Measurements from ENCODE around the gene MCEE. TPM values are rescaled to one million over a fixed set of nuclear protein-coding genes. Genes with fewer than 3 reads are reported as not detected.

Gene MCEE
- total RNA-seq, 1 experiment from 2014 or later: 9.5 TPM

DNA sequence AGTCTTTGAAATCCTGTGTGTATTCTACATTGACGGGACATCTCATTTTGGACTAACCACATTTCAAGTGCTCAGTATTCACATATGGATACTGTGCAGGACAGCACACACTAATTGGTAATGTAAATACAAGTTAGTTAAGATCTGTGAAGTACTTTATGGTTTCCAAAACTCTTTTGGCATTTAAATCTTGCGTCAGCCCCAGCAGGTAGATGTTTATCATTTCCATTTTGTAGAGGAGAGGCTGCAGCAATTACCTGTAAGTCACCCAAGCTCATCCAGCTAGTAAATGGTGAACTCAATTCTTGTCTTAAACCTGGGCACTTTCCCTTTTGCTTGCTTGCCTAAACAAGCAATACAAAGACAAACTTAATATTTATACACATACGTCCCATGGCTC lies 63.2 kb downstream of the MCEE start:
- in situ Hi-C loops (cut with HindIII; ENCODE audit: low pct_unique_long_range_greater_than_20kb, low sequenced_read_pairs): no loop called here
- DNase-seq (ENCODE audit: low read depth): no peak

DNA sequence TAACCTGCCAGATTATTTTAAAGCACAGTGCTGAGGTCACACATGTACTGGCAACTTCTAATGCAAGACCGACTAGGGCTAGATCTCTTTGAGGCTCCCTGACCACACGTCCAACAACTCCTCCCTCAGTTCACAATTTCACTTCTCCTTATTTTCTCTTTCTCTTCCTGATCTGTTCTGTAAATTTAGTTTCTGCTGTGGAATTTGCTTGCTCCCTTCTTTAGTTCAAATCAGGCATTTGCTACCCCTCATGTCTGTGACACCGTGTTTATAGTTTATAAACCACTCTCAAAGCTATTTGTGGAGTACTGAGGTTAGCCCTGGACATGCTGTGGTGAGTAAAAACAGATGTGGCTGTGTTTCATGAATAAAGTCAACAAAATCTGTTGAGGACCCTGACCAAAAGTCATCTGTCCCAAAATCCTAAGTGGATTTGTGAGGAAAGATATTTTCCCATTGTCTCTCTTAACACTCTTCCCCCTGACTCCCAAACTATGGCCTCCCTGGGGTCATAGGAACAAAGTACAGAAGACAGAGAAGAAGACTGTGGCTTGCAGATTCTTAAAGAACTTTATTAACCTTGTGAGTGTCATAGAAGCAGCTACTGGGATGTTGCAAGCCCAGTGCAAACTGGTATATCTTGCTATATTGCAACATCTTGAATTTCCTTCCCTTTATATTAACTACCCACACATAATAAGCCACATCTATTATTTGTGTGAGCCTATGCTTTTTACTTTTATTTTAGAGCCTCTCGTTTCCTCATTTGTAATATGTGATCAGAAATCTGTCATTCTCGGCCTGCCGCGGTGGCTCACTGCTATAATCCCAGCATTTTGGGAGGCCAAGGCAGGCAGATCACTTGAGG lies 65.0 kb downstream of the MCEE start:
- no peak for DNase-seq (ENCODE audit: low read depth)
- in situ Hi-C loops (cut with HindIII; ENCODE audit: low pct_unique_long_range_greater_than_20kb, low sequenced_read_pairs): no loop called here

DNA sequence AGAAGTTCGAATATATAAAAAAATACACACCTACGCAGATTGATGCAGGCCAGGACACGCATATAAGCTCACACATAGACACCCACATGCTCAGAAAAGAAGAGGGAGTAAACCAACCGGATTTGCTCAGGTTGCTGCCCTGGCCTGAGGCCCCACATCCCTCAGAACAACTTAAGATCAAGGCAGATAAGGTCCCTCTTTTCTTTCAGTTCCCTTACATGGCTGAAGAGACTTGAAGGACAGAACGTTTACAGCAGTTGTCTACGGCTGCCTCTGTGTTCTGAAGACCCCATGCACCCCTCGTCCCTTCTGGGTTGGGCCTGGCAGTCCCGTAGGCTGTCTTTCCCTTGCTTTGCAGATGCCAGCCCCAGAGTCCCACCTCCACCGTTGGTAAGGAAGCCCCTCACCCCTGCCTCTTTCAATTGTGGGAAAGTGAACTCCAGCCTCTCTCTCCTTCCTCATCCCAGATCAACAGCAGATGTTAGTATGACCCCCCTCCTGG lies 65.9 kb downstream of the MCEE start:
- in situ Hi-C loops (cut with HindIII; ENCODE audit: low pct_unique_long_range_greater_than_20kb, low sequenced_read_pairs): no loop called here
- no peak for DNase-seq (ENCODE audit: low read depth)

DNA sequence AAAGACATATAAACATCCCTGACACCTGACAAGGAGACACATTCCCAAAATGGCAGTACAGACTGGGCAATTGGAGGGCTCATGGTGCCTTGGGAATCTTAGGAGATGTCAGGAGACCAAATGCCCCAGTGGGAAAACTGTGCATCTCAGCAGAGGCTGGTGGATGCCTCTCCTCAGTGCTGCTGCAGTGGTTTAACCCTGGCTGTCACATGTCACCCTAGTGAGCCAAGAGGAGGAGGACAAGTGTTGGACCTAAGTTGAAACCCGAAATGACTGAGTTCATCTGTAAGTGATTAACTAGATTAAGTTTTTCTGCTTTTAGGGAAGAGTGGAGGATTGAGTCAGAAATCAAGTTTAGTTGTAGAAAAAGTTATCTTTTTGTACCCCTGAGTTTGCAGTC lies 66.8 kb downstream of the MCEE start:
- no peak for DNase-seq (ENCODE audit: low read depth)
- in situ Hi-C loops (cut with HindIII; ENCODE audit: low pct_unique_long_range_greater_than_20kb, low sequenced_read_pairs): no loop called here

DNA sequence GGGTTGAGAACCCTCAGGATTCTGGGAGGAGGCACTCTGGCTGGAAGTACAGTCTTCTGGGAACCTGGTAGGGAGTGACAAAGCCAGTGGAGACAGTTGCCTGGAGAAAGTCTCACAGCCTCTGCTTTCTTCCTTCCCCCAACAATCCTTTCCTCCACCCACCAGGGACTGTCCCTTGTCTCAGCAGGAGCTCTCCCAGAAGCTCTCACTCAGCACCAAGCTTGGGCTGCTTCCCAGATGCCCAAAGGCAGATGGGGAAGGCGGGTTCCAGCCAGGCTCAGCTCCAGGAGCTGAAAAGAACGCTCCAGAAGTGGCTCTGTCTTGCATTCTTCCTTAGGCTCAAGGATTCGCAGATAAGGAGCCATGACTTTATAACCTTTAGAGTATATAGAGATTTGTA lies 69.2 kb downstream of the MCEE start:
- in situ Hi-C loops (cut with HindIII; ENCODE audit: low pct_unique_long_range_greater_than_20kb, low sequenced_read_pairs): no loop called here
- DNase-seq (ENCODE audit: low read depth): no peak

DNA sequence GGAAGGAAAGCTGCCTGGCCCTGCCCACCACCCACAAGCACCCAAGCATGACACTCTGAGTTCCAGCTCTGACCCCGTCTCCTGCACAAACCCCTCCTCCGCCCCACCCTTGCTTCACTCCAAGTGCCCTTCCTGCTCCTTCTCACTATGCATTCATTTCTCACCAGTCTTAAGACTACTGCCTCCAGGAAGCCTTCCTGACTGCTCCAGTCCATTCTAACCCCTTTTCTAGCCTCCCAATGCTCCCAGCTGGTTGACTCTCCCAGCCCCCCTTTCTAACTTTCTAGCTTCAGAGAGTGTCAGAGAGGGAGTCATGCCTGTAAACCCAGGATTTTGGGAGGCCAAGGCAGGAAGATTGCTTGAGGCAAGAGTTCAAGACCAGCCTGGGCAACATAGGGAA lies 69.8 kb downstream of the MCEE start:
- in situ Hi-C loops (cut with HindIII; ENCODE audit: low pct_unique_long_range_greater_than_20kb, low sequenced_read_pairs): no loop called here
- no peak for DNase-seq (ENCODE audit: low read depth)

Other genes starting within 250 kb of the MCEE start
- not detected in 2 replicates for gene VAX2, start 229.7 kb downstream of the MCEE start, total RNA-seq (2014; rRNA removed; shearing (Covaris generic); ENCODE audit: low replicate concordance)
- gene ATP6V1B1, start 194.3 kb downstream of the MCEE start, total RNA-seq (2014; rRNA removed; shearing (Covaris generic); ENCODE audit: low replicate concordance): not detected in 2 replicates
- gene ANKRD53, start 151.6 kb downstream of the MCEE start, total RNA-seq (2014; rRNA removed; shearing (Covaris generic); ENCODE audit: low replicate concordance): not detected in 2 replicates
- 33.2 and 57.8 TPM in 2 replicates for gene TEX261, start 135.4 kb downstream of the MCEE start, total RNA-seq (2014; rRNA removed; shearing (Covaris generic); ENCODE audit: low replicate concordance)
- gene NAGK, start 61.6 kb downstream of the MCEE start, total RNA-seq (2014; rRNA removed; shearing (Covaris generic); ENCODE audit: low replicate concordance): 53.4 and 124 TPM in 2 replicates
- 10.6 and 11.6 TPM in 2 replicates for gene MPHOSPH10, start 405 bp upstream of the MCEE start, total RNA-seq (2014; rRNA removed; shearing (Covaris generic); ENCODE audit: low replicate concordance)
- gene PAIP2B, start 96.9 kb upstream of the MCEE start, total RNA-seq (2014; rRNA removed; shearing (Covaris generic); ENCODE audit: low replicate concordance): 0.54 TPM in 1 of 2 replicates, not detected in the other
- 38.5 and 67.0 TPM in 2 replicates for gene ZNF638, start 201.6 kb upstream of the MCEE start, total RNA-seq (2014; rRNA removed; shearing (Covaris generic); ENCODE audit: low replicate concordance)